ENCODE data around the gene NPPB. TPM values are rescaled to one million over a fixed set of nuclear protein-coding genes. Genes with fewer than 3 reads are reported as not detected.

Gene NPPB
- total and polyA plus RNA-seq, 9 of the 15 experiments (the other 6 are each of a cell fraction or from before 2014, with no cell fraction given) = not detected

- TF ChIP-seq ZMIZ1 (IDR thresholded peaks at IDR 0.05; ENCODE audit: low read depth in 2 of 2, low read length in 2 of 2) (0 out of 4 replicates have a peak, but pooled peaks of 1 of the 2 experiments have one; percentile 27), CBX5 (IDR thresholded peaks at IDR 0.05; ENCODE audit: borderline replicate concordance, low read depth) (peak; percentile 31; the same call in 1 of the 2 replicates), POLR3A (IDR thresholded peaks at IDR 0.05; ENCODE audit: borderline replicate concordance, extremely low read depth, insufficient read depth, insufficient read length) (no peak), SIN3A (IDR thresholded peaks at IDR 0.05; ENCODE audit: borderline replicate concordance in 2 of 2, control insufficient read depth in 1 of 2, low read depth in 2 of 2, low read length in 2 of 2) (peak; percentile 89 to 97), CUX1 (CRISPR knock-in tag; IDR thresholded peaks at IDR 0.05) (no peak), ARID3A (IDR thresholded peaks at IDR 0.05; ENCODE audit: borderline replicate concordance, low read depth, low read length) (no peak), DIDO1 (tag; IDR thresholded peaks at IDR 0.05; ENCODE audit: low read depth) (no peak), ZSCAN32 (CRISPR knock-in tag; IDR thresholded peaks at IDR 0.05) (no peak), KDM2B (CRISPR knock-in tag; IDR thresholded peaks at IDR 0.05) (peak; percentile 54; the same call in 1 of the 2 replicates), NFXL1 (CRISPR knock-in tag; IDR thresholded peaks at IDR 0.05) (no peak), SNAPC5 (CRISPR knock-in tag; IDR thresholded peaks at IDR 0.05) (no peak), ZKSCAN1 (IDR thresholded peaks at IDR 0.05; ENCODE audit: low read depth, low read length) (0 out of 2 replicates have a peak, but pooled peaks have one; percentile 14), SPI1 (IDR thresholded peaks at IDR 0.05; ENCODE audit: borderline replicate concordance, low read depth, low read length) (no peak), ZNF224 (CRISPR knock-in tag; IDR thresholded peaks at IDR 0.05) (peak; percentile 82; the same call in 1 of the 2 replicates)
These were observed 475 bp upstream of the NPPB start (continued) for GRCh38 chr1:11858968-11859871.

Measured in K562 (cell line).